DOHH2 (cell line): ENCODE results near the gene RBM39.

Source experiments
- CTCF ChIP-seq: fragments of 200-600 bp; sonication (generic); IDR thresholded peaks from one replicate; pipeline ENCODE4 v1.5.1; 2014; ENCODE audit warnings: antibody characterized with exemption, mild to moderate bottlenecking, low read depth, low read length; ENCODE audit not compliant: poor library complexity, severe bottlenecking
- EZH2phosphoT487 ChIP-seq: fragments of 200-600 bp; sonication (generic); IDR thresholded peaks from 2 replicates; pipeline ENCODE4 v1.6.1; 2017; ENCODE audit warnings: borderline replicate concordance, mild to moderate bottlenecking, antibody characterized with exemption, low read length, moderate library complexity, mixed read lengths

GRCh38 chr20:35700625-35701148, 41.4 kb downstream of the RBM39 start:
- TF ChIP-seq EZH2phosphoT487 (no peak), CTCF (no peak)
